Measurements from ENCODE around the gene SLC16A3. TPM values are rescaled to one million over a fixed set of nuclear protein-coding genes. Genes with fewer than 3 reads are reported as not detected.

Gene SLC16A3
- total RNA-seq, 1 donor: 44.6 TPM

GRCh38 chr17:82229698-82230608 lies 1.1 kb downstream of the SLC16A3 start:
- TF ChIP-seq CTCF (IDR thresholded peaks at IDR 0.05; ENCODE audit: insufficient read depth, low read length): no peak
- DNase-seq (ENCODE audit: low read depth): no peak
- peak overlapping the region; percentile 80 for H3K4me3 ChIP-seq (ENCODE audit: low read depth, low read length)

DNA sequence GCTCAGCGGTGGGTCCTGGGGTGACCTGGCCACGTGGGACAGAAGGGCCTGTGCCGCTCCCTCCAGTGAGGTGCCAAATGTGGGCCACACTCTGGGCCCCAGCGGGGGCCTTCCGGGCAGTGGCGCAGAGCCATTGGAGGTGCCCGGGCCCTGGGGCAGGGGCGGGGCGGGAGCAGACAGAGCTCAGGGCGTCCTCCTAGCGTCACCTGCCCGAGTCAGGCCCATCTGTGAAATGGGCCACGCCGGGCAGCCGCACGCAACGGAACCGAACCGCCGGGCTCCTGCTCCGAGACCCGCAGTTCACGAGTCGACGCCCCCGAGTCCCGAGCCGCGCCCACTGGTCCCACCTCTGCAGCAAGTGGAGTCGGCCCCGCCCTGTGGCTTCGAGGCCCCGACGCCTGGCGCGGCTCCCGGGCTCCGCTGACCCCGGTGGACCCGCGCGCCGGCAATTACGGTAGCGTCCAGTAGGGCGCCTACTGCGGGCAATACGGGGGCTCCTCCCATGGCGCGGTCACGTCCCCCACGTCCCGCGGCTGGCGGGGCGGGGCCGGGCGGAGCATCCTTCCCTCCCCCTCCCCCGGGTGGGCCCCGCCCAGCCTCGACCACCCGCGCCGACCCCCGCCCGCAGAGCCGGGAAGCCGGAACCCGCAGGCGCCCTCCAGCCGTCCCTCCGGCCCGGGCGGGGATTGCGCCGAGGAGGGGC lies 1.9 kb downstream of the SLC16A3 start:
- DNase-seq (ENCODE audit: low read depth): peak; percentile 75
- H3K4me3 ChIP-seq (ENCODE audit: low read depth, low read length): peak overlapping the region; percentile 80
- TF ChIP-seq CTCF (IDR thresholded peaks at IDR 0.05; ENCODE audit: insufficient read depth, low read length): peak; percentile 52

DNA sequence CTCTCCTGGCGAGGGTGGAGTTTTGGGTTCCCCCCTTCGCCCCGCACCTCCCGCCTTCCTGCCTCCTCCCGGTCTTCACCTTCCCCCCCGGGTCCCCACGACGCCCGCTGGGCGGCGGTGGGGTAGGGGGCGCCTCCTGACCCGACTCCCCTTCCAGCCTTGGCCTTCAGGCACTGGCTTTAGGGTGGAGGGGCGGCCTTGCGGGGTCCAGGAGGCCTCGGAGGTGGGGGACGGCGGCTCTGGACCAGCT lies 2.4 kb downstream of the SLC16A3 start:
- TF ChIP-seq CTCF (IDR thresholded peaks at IDR 0.05; ENCODE audit: insufficient read depth, low read length): no peak
- DNase-seq (ENCODE audit: low read depth): no peak

DNA sequence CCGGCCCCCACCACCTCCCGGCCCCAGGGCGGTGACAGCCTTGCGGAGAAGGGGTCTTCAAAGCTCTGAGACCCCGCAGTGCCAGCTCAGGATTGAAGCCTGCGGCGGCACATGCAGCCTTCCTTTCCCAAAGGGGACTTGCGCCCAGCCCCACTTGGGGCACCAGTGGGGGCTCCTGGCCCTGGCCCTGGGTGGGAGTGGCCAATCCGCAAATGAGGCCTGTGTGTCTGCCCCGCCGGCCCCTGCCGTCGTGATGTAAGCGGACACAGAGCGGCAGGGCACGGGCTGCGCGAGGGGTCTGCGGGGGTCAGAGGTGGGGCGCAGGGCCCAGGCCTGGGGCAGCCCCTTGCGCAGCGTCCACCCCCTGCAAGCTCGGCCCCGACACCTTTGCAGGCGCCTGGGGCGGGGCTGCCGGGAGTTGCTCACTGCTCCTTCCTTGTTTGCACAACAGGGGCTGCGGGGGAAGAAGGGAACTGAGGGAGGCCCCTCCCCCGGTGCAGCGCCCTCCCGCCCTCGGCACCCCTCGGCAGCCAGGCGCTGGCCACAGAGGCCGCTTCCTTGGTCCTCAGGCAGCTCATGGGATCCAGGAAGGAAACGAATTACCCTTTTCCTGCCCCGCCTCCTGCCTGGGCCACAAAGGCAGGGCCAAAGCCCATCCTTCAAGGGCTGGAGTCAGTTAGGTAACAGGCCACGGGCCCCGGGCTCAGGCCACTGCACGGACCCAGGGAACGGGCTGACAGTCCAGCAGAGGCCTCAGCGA lies 2.9 kb downstream of the SLC16A3 start:
- peak overlapping the region; percentile 80 for H3K4me3 ChIP-seq (ENCODE audit: low read depth, low read length)
- TF ChIP-seq CTCF (IDR thresholded peaks at IDR 0.05; ENCODE audit: insufficient read depth, low read length): no peak
- DNase-seq (ENCODE audit: low read depth): peak; percentile 67

More for the DNA sequence above, 2.4 kb downstream of the SLC16A3 start:
- peak overlapping the region; percentile 80 for H3K4me3 ChIP-seq (ENCODE audit: low read depth, low read length)

GRCh38 chr17:82232322-82232820 lies 3.5 kb downstream of the SLC16A3 start:
- no peak for TF ChIP-seq CTCF (IDR thresholded peaks at IDR 0.05; ENCODE audit: insufficient read depth, low read length)
- DNase-seq (ENCODE audit: low read depth): no peak
- peak overlapping the region; percentile 80 for H3K4me3 ChIP-seq (ENCODE audit: low read depth, low read length)

DNA sequence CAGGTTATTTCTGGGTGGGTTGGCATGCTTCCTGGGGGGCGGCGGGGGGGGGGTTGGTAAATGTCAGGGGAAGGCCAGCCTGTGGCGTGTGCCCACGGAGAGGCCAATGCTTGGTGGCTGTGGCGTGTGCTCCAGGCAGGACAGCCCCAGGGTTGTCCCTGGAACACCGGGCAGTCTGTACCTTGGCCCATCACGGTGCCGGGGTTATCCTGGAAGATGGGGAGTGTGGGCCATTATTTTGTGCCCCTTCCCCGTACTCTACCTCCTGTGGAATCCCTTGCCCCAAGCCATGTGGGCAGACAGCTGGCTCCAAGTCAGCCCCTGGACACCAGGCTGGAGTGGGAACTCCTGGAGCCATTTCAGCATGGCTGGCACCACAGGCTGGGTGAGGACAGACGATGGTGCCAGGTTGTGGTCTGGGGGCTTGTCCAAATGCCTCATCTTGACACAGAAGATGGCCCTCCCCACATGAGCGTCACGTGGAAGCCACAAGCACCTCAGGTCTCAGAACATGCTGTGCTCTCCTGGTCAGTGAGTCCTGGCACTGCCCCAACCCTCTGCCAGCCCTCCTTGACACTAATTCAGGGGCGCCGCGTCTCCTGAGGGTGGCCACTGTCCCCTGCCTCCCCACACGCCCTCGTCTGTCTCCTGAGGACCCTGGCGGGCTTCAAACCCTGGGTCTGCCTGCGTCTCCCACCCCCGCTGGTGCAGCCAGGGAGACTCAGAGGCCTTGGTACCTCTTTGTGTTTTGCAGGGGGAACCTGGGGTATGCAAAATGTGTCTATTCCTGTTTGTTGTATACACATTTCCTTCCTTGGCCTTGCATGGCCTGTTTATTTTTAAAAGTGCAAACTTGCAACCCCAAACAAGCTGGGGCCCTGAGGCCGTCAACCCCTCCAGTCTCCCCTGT lies 4.3 kb downstream of the SLC16A3 start:
- no peak overlapping the region for H3K4me3 ChIP-seq (ENCODE audit: low read depth, low read length)
- no peak for DNase-seq (ENCODE audit: low read depth)
- no peak for TF ChIP-seq CTCF (IDR thresholded peaks at IDR 0.05; ENCODE audit: insufficient read depth, low read length)

All from fibroblast of the aortic adventitia (primary cell).